Stomach (tissue), 9 donors: ENCODE measurements around the gene CETP. TPM values are rescaled to one million over a fixed set of nuclear protein-coding genes. Genes with fewer than 3 reads are reported as not detected.

Experiments
- DNase-seq, 2 donors: peaks; one replicate each; pipeline versions ENCODE4 v3.0.0 to v3.0.0-alpha.2; 2013 to 2019
- H3K27ac ChIP-seq, 5 donors: fragments of 200-600 bp in 4 of 5; sonication (generic) in 4 of 5; one replicate each; pipeline ENCODE4 v1.5.1; 2013 to 2019; ENCODE audit warnings: mild to moderate bottlenecking in 1 of 5, moderate library complexity in 1 of 5
- H3K27me3 ChIP-seq, 3 donors: fragments of 200-600 bp; sonication (generic); one replicate each; pipeline ENCODE4 v1.5.1; 2017 to 2019; ENCODE audit warnings: mixed run types in 1 of 3
- H3K36me3 ChIP-seq, 4 donors: fragments of 200-600 bp; sonication (generic); 1 replicate in 3 of 4; 2 replicates in 1 of 4; pipeline ENCODE4 v1.5.1; 2016 to 2019
- H3K4me1 ChIP-seq, 4 donors: fragments of 200-600 bp; sonication (generic); one replicate each; pipeline ENCODE4 v1.5.1; 2016 to 2019
- H3K4me3 ChIP-seq, 4 donors: fragments of 200-600 bp; sonication (generic) in 3 of 4; one replicate each; pipeline ENCODE4 v1.5.1; 2016 to 2019; ENCODE audit warnings: mild to moderate bottlenecking in 1 of 4
- H3K9me3 ChIP-seq, 4 donors: fragments of 200-600 bp; sonication (generic); one replicate each; pipeline ENCODE4 v1.5.1; 2016 to 2019
- CTCF ChIP-seq, 7 experiments: fragments of 450-650 bp in 4 of 7; fragments of 200-600 bp in 3 of 7; sonication (generic) in 3 of 7; IDR thresholded peaks; one replicate each; pipeline ENCODE4 v1.5.1; 2016 to 2019; ENCODE audit warnings: antibody characterized with exemption in 7 of 7, control low read depth in 2 of 7, mild to moderate bottlenecking in 1 of 7
- EP300 ChIP-seq: sonication (generic); formaldehyde crosslinking; IDR thresholded peaks from one replicate; pipeline ENCODE4 v1.6.1; 2017; ENCODE audit warnings: antibody characterized with exemption
- POLR2A ChIP-seq, 4 donors: fragments of 450-650 bp; IDR thresholded peaks; one replicate each; pipeline ENCODE4 v1.6.1; 2016; ENCODE audit warnings: antibody characterized with exemption in 4 of 4, control low read depth in 2 of 4, mild to moderate bottlenecking in 1 of 4, moderate library complexity in 1 of 4
- POLR2AphosphoS5 ChIP-seq, 3 donors: sonication (generic); formaldehyde crosslinking; IDR thresholded peaks; one replicate each; pipeline ENCODE4 v1.6.1; 2016; ENCODE audit warnings: antibody characterized with exemption in 3 of 3
- WGBS, 5 donors: extraction: QIAGEN DNeasy Blood & Tissue Kit in 3 of 5; methylation state at CpG; one replicate each; pipeline versions ENCODE4 v1.1.5 to v1.1.7; 2013 to 2018; 5-methylcytosine and 5-hydroxymethylcytosine counted together
- intact Hi-C: fragments of 100-400 bp; cut with DNase I; formaldehyde crosslinking; loops from one replicate; pipeline ENCODE4 v1.15.1; 2023; ENCODE audit warnings: low total_unique reads
- polyA plus RNA-seq, 3 donors: library from polyadenylated mRNA; stranded (reverse); fragments of 200-250 nt; gene quantifications; one replicate each; pipeline ENCODE4 v1.2.3, GENCODE V29; 2013
- total RNA-seq, 5 donors: library from RNA; depleted of rRNA; stranded (reverse); fragments of >200 nt; gene quantifications; one replicate each; pipeline versions ENCODE4 v1.1.0 to v1.2.3, GENCODE V29; 2014 to 2016
- donor health status: healthy with polysubstance abuse.
- donor health status: Bipolar disorder and iron deficiency.
- donor health status: healthy.

Gene CETP
- total and polyA plus RNA-seq, 8 donors = 0.18 to 2.9 (median 0.32) TPM; not detected in 4

- Histone ChIP-seq H3K27me3 (no peaks in the 10 kb centered on the region), H3K4me3 (no peak overlapping the region), H3K36me3 (peaks cover 95 to 100% (median 99%) of the 10 kb centered on the region in 4 donors), H3K9me3 (no peaks in the 10 kb centered on the region), H3K4me1 (peaks cover 50 to 97% (median 64%) of the 10 kb centered on the region in 4 donors), H3K27ac (peak overlapping the region in 3 of 5 donors; percentile 1 to 18 (median 17))
- intact Hi-C loops = no loop called here
- no peak for DNase-seq
- TF ChIP-seq POLR2A (IDR thresholded peaks at IDR 0.05) (no peak), POLR2AphosphoS5 (IDR thresholded peaks at IDR 0.05) (peak in 1 of 3 donors; percentile 37)
- WGBS, 5 donors = 22 to 57% (median 44%) methylated on average over 2 of the region's 2 CpGs
These were observed 20.7 kb upstream of the CETP start for GRCh38 chr16:56941092-56941491.

GRCh38 chr16:56941856-56942331, 19.9 kb upstream of the CETP start:
- Histone ChIP-seq H3K36me3 (peaks cover 86 to 100% (median 99%) of the 10 kb centered on the region in 4 donors), H3K9me3 (no peaks in the 10 kb centered on the region), H3K27ac (no peak overlapping the region), H3K27me3 (no peaks in the 10 kb centered on the region), H3K4me3 (no peak overlapping the region), H3K4me1 (peaks cover 44 to 97% (median 60%) of the 10 kb centered on the region in 4 donors)
- 65 to 83% (median 79%) methylated on average over 9 of the region's 9 CpGs for WGBS, 5 donors
- intact Hi-C loops = no loop called here
- DNase-seq = no peak
- TF ChIP-seq EP300 (no peak), POLR2AphosphoS5 (IDR thresholded peaks at IDR 0.05) (peak in 1 of 3 donors; percentile 17)

GRCh38 chr16:56943761-56944375, 17.9 kb upstream of the CETP start:
- H3K4me3 ChIP-seq = no peak overlapping the region
- H3K4me1 ChIP-seq = peaks cover 25 to 81% (median 40%) of the 10 kb centered on the region in 4 donors
- TF ChIP-seq POLR2AphosphoS5 (IDR thresholded peaks at IDR 0.05) = no peak
- 59 to 81% (median 67%) methylated on average over 6 of the region's 6 CpGs for WGBS, 5 donors
- H3K27ac ChIP-seq = peak overlapping the region in 1 of 5 donors; percentile 15
- intact Hi-C loops = no loop called here
- H3K9me3 ChIP-seq = no peaks in the 10 kb centered on the region
- H3K36me3 ChIP-seq = peaks cover 67 to 90% (median 85%) of the 10 kb centered on the region in 4 donors
- H3K27me3 ChIP-seq = no peaks in the 10 kb centered on the region
- DNase-seq = no peak

GRCh38 chr16:56944954-56945839, 16.6 kb upstream of the CETP start:
- intact Hi-C loops = no loop called here
- H3K4me3 ChIP-seq = no peak overlapping the region
- no peak for DNase-seq
- peak overlapping the region in 3 of 5 donors; percentile 15 to 50 (median 30) for H3K27ac ChIP-seq
- H3K27me3 ChIP-seq = no peaks in the 10 kb centered on the region
- WGBS, 5 donors = 28 to 54% (median 38%) methylated on average over 2 of the region's 2 CpGs
- peaks cover 53 to 79% (median 71%) of the 10 kb centered on the region in 4 donors for H3K36me3 ChIP-seq
- peak in 2 of 3 donors; percentile 26 to 32 for TF ChIP-seq POLR2AphosphoS5 (IDR thresholded peaks at IDR 0.05)
- no peak for TF ChIP-seq POLR2A (IDR thresholded peaks at IDR 0.05)
- H3K4me1 ChIP-seq = peaks cover 12 to 68% (median 27%) of the 10 kb centered on the region in 4 donors
- no peaks in the 10 kb centered on the region for H3K9me3 ChIP-seq

GRCh38 chr16:56945847-56946527, 15.8 kb upstream of the CETP start:
- Histone ChIP-seq H3K36me3 (peaks cover 46 to 71% (median 63%) of the 10 kb centered on the region in 4 donors), H3K9me3 (no peaks in the 10 kb centered on the region), H3K4me3 (no peak overlapping the region), H3K27me3 (no peaks in the 10 kb centered on the region), H3K4me1 (peaks cover 8 to 64% (median 21%) of the 10 kb centered on the region in 4 donors), H3K27ac (peak overlapping the region in 2 of 5 donors; percentile 36 to 39)
- TF ChIP-seq POLR2AphosphoS5 (IDR thresholded peaks at IDR 0.05) (peak in 1 of 3 donors; percentile 6), POLR2A (IDR thresholded peaks at IDR 0.05) (no peak)
- 57 to 68% (median 63%) methylated on average over 12 of the region's 12 CpGs for WGBS, 5 donors
- intact Hi-C loops = no loop called here
- no peak for DNase-seq

- DNase-seq = no peak
- H3K27ac ChIP-seq = peak overlapping the region in 3 of 5 donors; percentile 36 to 49 (median 39)
These were observed 14.8 kb upstream of the CETP start for GRCh38 chr16:56946767-56947603.

More at GRCh38 chr16:56946767-56947603, 14.8 kb upstream of the CETP start:
- Histone ChIP-seq H3K27me3 (no peaks in the 10 kb centered on the region), H3K4me3 (no peak overlapping the region), H3K9me3 (no peaks in the 10 kb centered on the region), H3K4me1 (peaks cover 8 to 59% (median 19%) of the 10 kb centered on the region in 4 donors), H3K36me3 (peaks cover 36 to 61% (median 53%) of the 10 kb centered on the region in 4 donors)
- TF ChIP-seq POLR2A (IDR thresholded peaks at IDR 0.05) = no peak
- TF ChIP-seq EP300 = no peak
- no peak for TF ChIP-seq POLR2AphosphoS5 (IDR thresholded peaks at IDR 0.05)
- no peak for TF ChIP-seq CTCF (IDR thresholded peaks at IDR 0.05)
- WGBS, 5 donors = 73 to 80% (median 77%) methylated on average over 10 of the region's 10 CpGs
- intact Hi-C loops = no loop called here
